HepG2 (cell line): ENCODE measurements around the gene FAT1. TPM values are rescaled to one million over a fixed set of nuclear protein-coding genes. Genes with fewer than 3 reads are reported as not detected.

Experiments used
- FOSL2 ChIP-seq: sonication (generic); formaldehyde crosslinking; IDR thresholded peaks from 2 replicates; pipeline ENCODE4 v1.4.0; 2020; ENCODE audit warnings: missing genetic modification reagents
- KMT2A ChIP-seq: sonication (generic); formaldehyde crosslinking; IDR thresholded peaks from 2 replicates; pipeline ENCODE4 v1.4.0; 2020; ENCODE audit warnings: missing genetic modification reagents
- NKX3-1 ChIP-seq: sonication (generic); formaldehyde crosslinking; IDR thresholded peaks from 2 replicates; pipeline ENCODE4 v1.5.0; 2020; ENCODE audit warnings: missing genetic modification reagents
- POLR2A ChIP-seq, 2 experiments: IDR thresholded peaks; 2 replicates each; pipeline ENCODE4 v1.6.1; 2011; ENCODE audit warnings: low read depth in 2 of 2, low read length in 2 of 2, mild to moderate bottlenecking in 1 of 2, moderate library complexity in 1 of 2; ENCODE audit not compliant: insufficient read depth in 1 of 2
- POLR2AphosphoS5 ChIP-seq: IDR thresholded peaks from 2 replicates; pipeline ENCODE4 v1.6.1; 2012; ENCODE audit warnings: low read depth, low read length
- SOX13 ChIP-seq, 3 experiments: fragments of 450-650 bp in 1 of 3; sonication (generic) in 1 of 3; formaldehyde crosslinking in 1 of 3; IDR thresholded peaks in 2 of 3; conservative IDR thresholded peaks in 1 of 3; 2 replicates each; pipeline versions ENCODE4 v1.5.0 to v1.6.1; 2016 to 2020; ENCODE audit warnings: antibody characterized with exemption in 1 of 3, mild to moderate bottlenecking in 1 of 3, missing compliant biosample characterization in 1 of 3, missing genetic modification reagents in 1 of 3, moderate library complexity in 1 of 3
- TRIM24 ChIP-seq: sonication (generic); formaldehyde crosslinking; IDR thresholded peaks from 2 replicates; pipeline ENCODE4 v1.8.0; 2022; ENCODE audit warnings: mild to moderate bottlenecking, missing genetic modification reagents
- U2AF1 ChIP-seq: fragments of 200-400 bp; formaldehyde crosslinking; optimal IDR thresholded peaks from 2 replicates; pipeline ENCODE3; 2017; ENCODE audit warnings: mild to moderate bottlenecking, low read depth, low read length
- ZBTB38 ChIP-seq: sonication (generic); formaldehyde crosslinking; IDR thresholded peaks from 2 replicates; pipeline ENCODE4 v1.5.1; 2020; ENCODE audit warnings: mild to moderate bottlenecking, missing genetic modification reagents
- polyA plus RNA-seq, 8 experiments: library from polyadenylated mRNA; depleted of rRNA in 3 of 8; stranded (reverse) in 7 of 8; unstranded in 1 of 8; fragments of >200 nt; fragmentation: Illumina TruSeq in 4 of 8; extraction: Trizol in 4 of 8; gene quantifications; 2 replicates each; pipeline versions ENCODE4 v1.2.1 to v1.2.3, GENCODE V29; 2011 to 2016; ENCODE audit warnings: low read depth in 4 of 8, missing spikeins in 1 of 8, mixed read lengths in 1 of 8; ENCODE audit not compliant: insufficient read depth in 1 of 8
- total RNA-seq, 5 experiments: library from RNA; depleted of rRNA; stranded (reverse); fragments of >200 nt; fragmentation: Illumina TruSeq; extraction: Trizol; gene quantifications; 2 replicates each; pipeline ENCODE4 v1.2.3, GENCODE V29; 2016; ENCODE audit warnings: low read depth in 1 of 5
- TF ChIP-seq, protein P1 (sequence below): sonication (generic); formaldehyde crosslinking; IDR thresholded peaks from 2 replicates; pipeline ENCODE4 v1.4.0; 2020; ENCODE audit warnings: missing genetic modification reagents
- TF ChIP-seq, protein P2 (sequence below): sonication (generic); formaldehyde crosslinking; conservative IDR thresholded peaks from 2 replicates; pipeline ENCODE4 v1.8.1; 2023; ENCODE audit warnings: missing genetic modification reagents
- TF ChIP-seq, protein P3 (sequence below): sonication (generic); formaldehyde crosslinking; IDR thresholded peaks from 2 replicates; pipeline ENCODE4 v1.5.1; 2020; ENCODE audit warnings: mild to moderate bottlenecking, missing genetic modification reagents, moderate library complexity
- TF ChIP-seq, protein P4 (sequence below): sonication (generic); formaldehyde crosslinking; IDR thresholded peaks from 2 replicates; pipeline ENCODE4 v1.5.1; 2020; ENCODE audit warnings: missing genetic modification reagents, mild to moderate bottlenecking, borderline replicate concordance
- TF ChIP-seq, protein P5 (sequence below): sonication (generic); formaldehyde crosslinking; IDR thresholded peaks from 2 replicates; pipeline ENCODE4 v1.4.0; 2020; ENCODE audit warnings: missing genetic modification reagents, mild to moderate bottlenecking, borderline replicate concordance
- TF ChIP-seq, protein P6 (sequence below): sonication (generic); formaldehyde crosslinking; IDR thresholded peaks from 2 replicates; pipeline ENCODE4 v1.4.0; 2020; ENCODE audit warnings: missing genetic modification reagents, borderline replicate concordance

The FAT1 gene
- total and polyA plus RNA-seq, 2 of the 13 experiments (the other 11 are each of a cell fraction or from before 2014, with no cell fraction given) = 185 to 216 TPM

DNA sequence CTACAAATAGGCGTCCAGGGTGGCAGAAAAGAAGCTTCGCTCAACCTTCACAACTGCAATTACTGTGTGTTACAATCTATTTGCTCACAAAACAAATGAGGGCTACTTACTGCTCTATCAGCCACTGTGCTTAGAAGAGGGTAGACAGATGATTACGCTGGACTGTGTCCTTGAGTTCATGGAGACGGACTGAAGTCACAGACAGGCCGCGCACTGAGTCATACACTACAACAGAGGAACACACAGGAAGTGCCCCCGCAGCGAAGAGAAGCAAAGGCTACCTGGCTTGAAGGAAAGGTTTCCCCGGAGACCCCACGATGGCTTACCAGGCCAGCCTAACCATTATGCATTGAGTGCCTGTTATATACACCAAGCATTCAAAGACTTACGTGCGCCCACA is 25.6 kb downstream of the FAT1 start (continued):
- TF ChIP-seq, protein P1, sequence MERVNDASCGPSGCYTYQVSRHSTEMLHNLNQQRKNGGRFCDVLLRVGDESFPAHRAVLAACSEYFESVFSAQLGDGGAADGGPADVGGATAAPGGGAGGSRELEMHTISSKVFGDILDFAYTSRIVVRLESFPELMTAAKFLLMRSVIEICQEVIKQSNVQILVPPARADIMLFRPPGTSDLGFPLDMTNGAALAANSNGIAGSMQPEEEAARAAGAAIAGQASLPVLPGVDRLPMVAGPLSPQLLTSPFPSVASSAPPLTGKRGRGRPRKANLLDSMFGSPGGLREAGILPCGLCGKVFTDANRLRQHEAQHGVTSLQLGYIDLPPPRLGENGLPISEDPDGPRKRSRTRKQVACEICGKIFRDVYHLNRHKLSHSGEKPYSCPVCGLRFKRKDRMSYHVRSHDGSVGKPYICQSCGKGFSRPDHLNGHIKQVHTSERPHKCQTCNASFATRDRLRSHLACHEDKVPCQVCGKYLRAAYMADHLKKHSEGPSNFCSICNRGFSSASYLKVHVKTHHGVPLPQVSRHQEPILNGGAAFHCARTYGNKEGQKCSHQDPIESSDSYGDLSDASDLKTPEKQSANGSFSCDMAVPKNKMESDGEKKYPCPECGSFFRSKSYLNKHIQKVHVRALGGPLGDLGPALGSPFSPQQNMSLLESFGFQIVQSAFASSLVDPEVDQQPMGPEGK = peak; percentile 65
- TF ChIP-seq ZBTB38 (CRISPR knock-in tag) = peak; percentile 41
- TF ChIP-seq POLR2A (IDR thresholded peaks at IDR 0.05; ENCODE audit: insufficient read depth in 1 of 2, low read depth in 2 of 2, low read length in 2 of 2) = no peak
- TF ChIP-seq, protein P2, sequence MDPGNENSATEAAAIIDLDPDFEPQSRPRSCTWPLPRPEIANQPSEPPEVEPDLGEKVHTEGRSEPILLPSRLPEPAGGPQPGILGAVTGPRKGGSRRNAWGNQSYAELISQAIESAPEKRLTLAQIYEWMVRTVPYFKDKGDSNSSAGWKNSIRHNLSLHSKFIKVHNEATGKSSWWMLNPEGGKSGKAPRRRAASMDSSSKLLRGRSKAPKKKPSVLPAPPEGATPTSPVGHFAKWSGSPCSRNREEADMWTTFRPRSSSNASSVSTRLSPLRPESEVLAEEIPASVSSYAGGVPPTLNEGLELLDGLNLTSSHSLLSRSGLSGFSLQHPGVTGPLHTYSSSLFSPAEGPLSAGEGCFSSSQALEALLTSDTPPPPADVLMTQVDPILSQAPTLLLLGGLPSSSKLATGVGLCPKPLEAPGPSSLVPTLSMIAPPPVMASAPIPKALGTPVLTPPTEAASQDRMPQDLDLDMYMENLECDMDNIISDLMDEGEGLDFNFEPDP (CRISPR knock-in tag) = no peak
- TF ChIP-seq U2AF1 = no peak
- peak; percentile 73; the same call in 1 of the 2 replicates for TF ChIP-seq KMT2A (CRISPR knock-in tag)
- no peak for TF ChIP-seq NKX3-1 (CRISPR knock-in tag)
- TF ChIP-seq SOX13 (IDR thresholded peaks at IDR 0.05) = no peak
- peak in 1 of 2 experiments; percentile 51; a peak in 1 of 4 replicates for TF ChIP-seq SOX13 (CRISPR knock-in tag; conservative IDR thresholded peaks at IDR 0.05 in 1 of 2, IDR thresholded peaks at IDR 0.05 in 1 of 2)
- TF ChIP-seq, protein P3, sequence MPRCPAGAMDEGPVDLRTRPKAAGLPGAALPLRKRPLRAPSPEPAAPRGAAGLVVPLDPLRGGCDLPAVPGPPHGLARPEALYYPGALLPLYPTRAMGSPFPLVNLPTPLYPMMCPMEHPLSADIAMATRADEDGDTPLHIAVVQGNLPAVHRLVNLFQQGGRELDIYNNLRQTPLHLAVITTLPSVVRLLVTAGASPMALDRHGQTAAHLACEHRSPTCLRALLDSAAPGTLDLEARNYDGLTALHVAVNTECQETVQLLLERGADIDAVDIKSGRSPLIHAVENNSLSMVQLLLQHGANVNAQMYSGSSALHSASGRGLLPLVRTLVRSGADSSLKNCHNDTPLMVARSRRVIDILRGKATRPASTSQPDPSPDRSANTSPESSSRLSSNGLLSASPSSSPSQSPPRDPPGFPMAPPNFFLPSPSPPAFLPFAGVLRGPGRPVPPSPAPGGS (CRISPR knock-in tag) = 0 out of 2 replicates have a peak, but pooled peaks have one; percentile 49
- TF ChIP-seq, protein P4, sequence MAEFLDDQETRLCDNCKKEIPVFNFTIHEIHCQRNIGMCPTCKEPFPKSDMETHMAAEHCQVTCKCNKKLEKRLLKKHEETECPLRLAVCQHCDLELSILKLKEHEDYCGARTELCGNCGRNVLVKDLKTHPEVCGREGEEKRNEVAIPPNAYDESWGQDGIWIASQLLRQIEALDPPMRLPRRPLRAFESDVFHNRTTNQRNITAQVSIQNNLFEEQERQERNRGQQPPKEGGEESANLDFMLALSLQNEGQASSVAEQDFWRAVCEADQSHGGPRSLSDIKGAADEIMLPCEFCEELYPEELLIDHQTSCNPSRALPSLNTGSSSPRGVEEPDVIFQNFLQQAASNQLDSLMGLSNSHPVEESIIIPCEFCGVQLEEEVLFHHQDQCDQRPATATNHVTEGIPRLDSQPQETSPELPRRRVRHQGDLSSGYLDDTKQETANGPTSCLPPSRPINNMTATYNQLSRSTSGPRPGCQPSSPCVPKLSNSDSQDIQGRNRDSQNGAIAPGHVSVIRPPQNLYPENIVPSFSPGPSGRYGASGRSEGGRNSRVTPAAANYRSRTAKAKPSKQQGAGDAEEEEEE (CRISPR knock-in tag) = peak; percentile 72; the same call in 1 of the 2 replicates
- 0 out of 2 replicates have a peak, but pooled peaks have one; percentile 26 for TF ChIP-seq TRIM24 (CRISPR knock-in tag)
- TF ChIP-seq, protein P5, sequence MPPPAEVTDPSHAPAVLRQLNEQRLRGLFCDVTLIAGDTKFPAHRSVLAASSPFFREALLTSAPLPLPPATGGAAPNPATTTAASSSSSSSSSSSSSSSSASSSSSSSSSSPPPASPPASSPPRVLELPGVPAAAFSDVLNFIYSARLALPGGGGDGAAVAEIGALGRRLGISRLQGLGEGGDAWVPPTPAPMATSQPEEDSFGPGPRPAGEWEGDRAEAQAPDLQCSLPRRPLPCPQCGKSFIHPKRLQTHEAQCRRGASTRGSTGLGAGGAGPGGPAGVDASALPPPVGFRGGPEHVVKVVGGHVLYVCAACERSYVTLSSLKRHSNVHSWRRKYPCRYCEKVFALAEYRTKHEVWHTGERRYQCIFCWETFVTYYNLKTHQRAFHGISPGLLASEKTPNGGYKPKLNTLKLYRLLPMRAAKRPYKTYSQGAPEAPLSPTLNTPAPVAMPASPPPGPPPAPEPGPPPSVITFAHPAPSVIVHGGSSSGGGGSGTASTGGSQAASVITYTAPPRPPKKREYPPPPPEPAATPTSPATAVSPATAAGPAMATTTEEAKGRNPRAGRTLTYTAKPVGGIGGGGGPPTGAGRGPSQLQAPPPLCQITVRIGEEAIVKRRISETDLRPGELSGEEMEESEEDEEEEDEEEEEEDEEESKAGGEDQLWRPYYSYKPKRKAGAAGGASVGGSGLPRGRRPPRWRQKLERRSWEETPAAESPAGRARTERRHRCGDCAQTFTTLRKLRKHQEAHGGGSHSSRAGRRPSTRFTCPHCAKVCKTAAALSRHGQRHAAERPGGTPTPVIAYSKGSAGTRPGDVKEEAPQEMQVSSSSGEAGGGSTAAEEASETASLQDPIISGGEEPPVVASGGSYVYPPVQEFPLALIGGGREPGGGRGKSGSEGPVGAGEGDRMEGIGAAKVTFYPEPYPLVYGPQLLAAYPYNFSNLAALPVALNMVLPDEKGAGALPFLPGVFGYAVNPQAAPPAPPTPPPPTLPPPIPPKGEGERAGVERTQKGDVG = peak; percentile 37; the same call in 1 of the 2 replicates
- TF ChIP-seq POLR2AphosphoS5 = no peak
- TF ChIP-seq, protein P6, sequence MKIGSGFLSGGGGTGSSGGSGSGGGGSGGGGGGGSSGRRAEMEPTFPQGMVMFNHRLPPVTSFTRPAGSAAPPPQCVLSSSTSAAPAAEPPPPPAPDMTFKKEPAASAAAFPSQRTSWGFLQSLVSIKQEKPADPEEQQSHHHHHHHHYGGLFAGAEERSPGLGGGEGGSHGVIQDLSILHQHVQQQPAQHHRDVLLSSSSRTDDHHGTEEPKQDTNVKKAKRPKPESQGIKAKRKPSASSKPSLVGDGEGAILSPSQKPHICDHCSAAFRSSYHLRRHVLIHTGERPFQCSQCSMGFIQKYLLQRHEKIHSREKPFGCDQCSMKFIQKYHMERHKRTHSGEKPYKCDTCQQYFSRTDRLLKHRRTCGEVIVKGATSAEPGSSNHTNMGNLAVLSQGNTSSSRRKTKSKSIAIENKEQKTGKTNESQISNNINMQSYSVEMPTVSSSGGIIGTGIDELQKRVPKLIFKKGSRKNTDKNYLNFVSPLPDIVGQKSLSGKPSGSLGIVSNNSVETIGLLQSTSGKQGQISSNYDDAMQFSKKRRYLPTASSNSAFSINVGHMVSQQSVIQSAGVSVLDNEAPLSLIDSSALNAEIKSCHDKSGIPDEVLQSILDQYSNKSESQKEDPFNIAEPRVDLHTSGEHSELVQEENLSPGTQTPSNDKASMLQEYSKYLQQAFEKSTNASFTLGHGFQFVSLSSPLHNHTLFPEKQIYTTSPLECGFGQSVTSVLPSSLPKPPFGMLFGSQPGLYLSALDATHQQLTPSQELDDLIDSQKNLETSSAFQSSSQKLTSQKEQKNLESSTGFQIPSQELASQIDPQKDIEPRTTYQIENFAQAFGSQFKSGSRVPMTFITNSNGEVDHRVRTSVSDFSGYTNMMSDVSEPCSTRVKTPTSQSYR (CRISPR knock-in tag) = no peak
- TF ChIP-seq FOSL2 (CRISPR knock-in tag) = peak; percentile 97
